Gastroesophageal sphincter (tissue), 4 donors: ENCODE results near the gene OR52E5. TPM values are rescaled to one million over a fixed set of nuclear protein-coding genes. Genes with fewer than 3 reads are reported as not detected.

Experiments
- ATAC-seq: fragments of 150-250 bp; one replicate; pipeline ENCODE4 v1.9.1; 2016; ENCODE audit warnings: mild to moderate bottlenecking, moderate library complexity
- H3K27ac ChIP-seq, 4 donors: fragments of 200-600 bp; sonication (generic) in 3 of 4; 1 replicate in 3 of 4; 2 replicates in 1 of 4; pipeline ENCODE4 v1.5.1; 2016 to 2019
- H3K27me3 ChIP-seq: fragments of 200-600 bp; sonication (generic); one replicate; pipeline ENCODE4 v1.5.1; 2019
- H3K36me3 ChIP-seq, 2 donors: fragments of 200-600 bp; sonication (generic); one replicate each; pipeline ENCODE4 v1.5.1; 2019; ENCODE audit warnings: control low read depth in 1 of 2
- H3K4me1 ChIP-seq, 3 donors: fragments of 200-600 bp; sonication (generic); 1 replicate in 2 of 3; 2 replicates in 1 of 3; pipeline ENCODE4 v1.5.1; 2016 to 2019; ENCODE audit warnings: control low read depth in 2 of 3
- H3K4me3 ChIP-seq, 2 donors: fragments of 200-600 bp; sonication (generic); one replicate each; pipeline ENCODE4 v1.5.1; 2019; ENCODE audit warnings: mild to moderate bottlenecking in 1 of 2, moderate library complexity in 1 of 2
- H3K9me3 ChIP-seq, 3 donors: fragments of 200-600 bp; sonication (generic); one replicate each; pipeline ENCODE4 v1.5.1; 2017 to 2019; ENCODE audit warnings: control low read depth in 2 of 3
- CTCF ChIP-seq, 4 experiments: fragments of 200-600 bp in 2 of 4; fragments of 450-650 bp in 2 of 4; sonication (generic) in 1 of 4; IDR thresholded peaks; one replicate each; pipeline ENCODE4 v1.5.1; 2017 to 2019; ENCODE audit warnings: antibody characterized with exemption in 4 of 4, mild to moderate bottlenecking in 2 of 4, moderate library complexity in 2 of 4
- EP300 ChIP-seq: sonication (generic); formaldehyde crosslinking; IDR thresholded peaks from one replicate; pipeline ENCODE4 v1.6.1; 2017; ENCODE audit warnings: antibody characterized with exemption, mild to moderate bottlenecking
- POLR2A ChIP-seq, 2 donors: fragments of 450-650 bp; IDR thresholded peaks; one replicate each; pipeline ENCODE4 v1.6.1; 2017; ENCODE audit warnings: antibody characterized with exemption in 2 of 2, mild to moderate bottlenecking in 2 of 2, moderate library complexity in 1 of 2
- POLR2AphosphoS5 ChIP-seq: sonication (generic); formaldehyde crosslinking; IDR thresholded peaks from one replicate; pipeline ENCODE4 v1.6.1; 2017; ENCODE audit warnings: antibody characterized with exemption
- WGBS, 2 donors: methylation state at CpG; one replicate each; pipeline ENCODE4 v1.1.5; 2018; ENCODE audit warnings: low coverage in 1 of 2; 5-methylcytosine and 5-hydroxymethylcytosine counted together
- total RNA-seq, 4 donors: library from RNA; depleted of rRNA; stranded (reverse); fragments of >200 nt; gene quantifications; one replicate each; pipeline ENCODE4 v1.1.0, GENCODE V29; 2016

The OR52E5 gene
- total RNA-seq, 4 donors from 2014 or later = not detected

GRCh38 chr11:5887661-5888060 is 5.3 kb upstream of the OR52E5 start:
- 60 to 64% methylated on average over 1 of the region's 1 CpG for WGBS, 2 donors
- no peak overlapping the region for H3K27ac ChIP-seq
- H3K9me3 ChIP-seq = no peaks in the 10 kb centered on the region
- H3K4me3 ChIP-seq = no peak overlapping the region
- no peaks in the 10 kb centered on the region for H3K36me3 ChIP-seq
- H3K4me1 ChIP-seq = no peaks in the 10 kb centered on the region
- no peak for TF ChIP-seq EP300
- no peak for TF ChIP-seq POLR2AphosphoS5
- no peak for TF ChIP-seq CTCF (IDR thresholded peaks at IDR 0.05)
- no peak for TF ChIP-seq POLR2A (IDR thresholded peaks at IDR 0.05)
- no peaks in the 10 kb centered on the region for H3K27me3 ChIP-seq
- ATAC-seq = no peak

DNA sequence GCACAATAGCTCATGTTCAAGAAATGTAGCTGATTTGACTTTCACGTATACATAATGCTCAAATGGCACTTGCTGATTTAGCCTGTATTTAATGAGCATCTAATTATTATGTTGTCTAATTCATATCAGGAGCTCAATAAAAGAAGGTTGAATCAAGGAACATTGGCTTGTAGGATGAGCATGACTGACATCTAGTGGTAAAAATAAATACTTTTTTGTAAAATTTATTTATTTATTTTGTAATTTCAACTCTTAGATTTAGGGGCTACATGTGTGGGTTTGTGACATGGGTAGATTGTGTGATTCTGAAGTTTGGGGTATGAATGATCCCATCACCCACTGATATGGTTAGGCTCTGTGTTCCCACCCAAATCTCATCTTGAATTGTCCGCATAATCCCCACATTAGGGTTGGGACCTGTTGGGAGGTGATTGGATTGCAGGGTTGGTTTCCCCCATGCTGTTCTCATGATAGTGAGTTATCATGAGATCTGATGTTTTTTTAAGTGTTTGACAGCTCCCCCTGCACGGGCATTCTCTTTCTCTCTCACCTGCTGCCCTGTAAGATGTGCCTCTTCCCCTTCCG is 1.7 kb upstream of the OR52E5 start:
- no peaks in the 10 kb centered on the region for H3K27me3 ChIP-seq
- H3K27ac ChIP-seq = no peak overlapping the region
- H3K4me3 ChIP-seq = no peak overlapping the region
- H3K4me1 ChIP-seq = no peaks in the 10 kb centered on the region
- H3K9me3 ChIP-seq = no peaks in the 10 kb centered on the region
- peak in 1 of 4 experiments; percentile 39 for TF ChIP-seq CTCF (IDR thresholded peaks at IDR 0.05)
- TF ChIP-seq EP300 = no peak
- H3K36me3 ChIP-seq = no peaks in the 10 kb centered on the region
- no peak for ATAC-seq
- 52% methylated on average over 3 to 4 of the region's 4 CpGs for WGBS, 2 donors

DNA sequence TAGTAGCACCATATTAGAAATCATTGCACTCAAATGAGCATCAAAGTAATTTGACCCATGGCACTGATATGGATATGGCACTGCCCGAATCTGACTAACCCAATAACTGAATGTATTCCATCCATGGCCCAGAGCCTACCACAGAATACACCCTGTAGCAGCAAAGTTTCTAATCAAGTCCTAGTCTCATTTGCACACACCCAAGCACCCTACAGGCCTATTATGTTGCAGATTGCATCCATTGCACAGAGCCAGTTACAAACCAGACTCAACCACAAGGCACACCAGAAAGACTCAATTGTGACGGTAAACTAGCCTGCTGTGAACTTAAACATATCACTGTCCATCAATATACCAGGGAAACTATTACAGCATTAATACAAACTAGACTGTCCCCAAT is 6.5 kb downstream of the OR52E5 start:
- H3K36me3 ChIP-seq = no peaks in the 10 kb centered on the region
- no peaks in the 10 kb centered on the region for H3K27me3 ChIP-seq
- no peaks in the 10 kb centered on the region for H3K4me1 ChIP-seq
- WGBS, 2 donors = 75 to 82% methylated on average over 2 of the region's 2 CpGs
- no peak for ATAC-seq
- H3K4me3 ChIP-seq = no peak overlapping the region
- no peaks in the 10 kb centered on the region for H3K9me3 ChIP-seq
- H3K27ac ChIP-seq = no peak overlapping the region
- TF ChIP-seq POLR2AphosphoS5 (no peak), CTCF (IDR thresholded peaks at IDR 0.05) (no peak), EP300 (no peak), POLR2A (IDR thresholded peaks at IDR 0.05) (no peak)

DNA sequence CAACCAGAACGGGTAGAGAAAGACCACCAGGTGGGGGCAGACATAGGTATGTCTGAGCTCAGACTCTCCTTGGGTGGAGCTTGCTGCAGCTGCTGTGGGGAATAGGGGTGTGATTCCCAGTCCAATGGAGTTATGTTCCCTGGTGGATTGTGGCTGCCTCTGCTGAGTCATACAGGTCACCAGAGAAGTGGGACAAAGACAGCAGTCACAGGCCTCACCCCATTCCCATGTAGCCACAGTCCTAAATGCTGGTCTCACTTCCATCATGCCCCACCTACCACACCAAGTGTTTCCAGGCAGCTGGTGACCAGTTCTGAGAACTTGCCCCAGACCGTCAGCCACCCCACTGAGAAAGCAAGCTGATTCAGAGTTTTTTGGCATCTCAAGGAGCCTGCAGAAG is 17.5 kb downstream of the OR52E5 start:
- H3K9me3 ChIP-seq = peaks cover 0 to 15% (median 0%) of the 10 kb centered on the region in 3 donors
- no peaks in the 10 kb centered on the region for H3K4me1 ChIP-seq
- H3K36me3 ChIP-seq = no peaks in the 10 kb centered on the region
- no peak for ATAC-seq
- WGBS, 2 donors = 67 to 80% methylated on average over 1 of the region's 2 CpGs
- no peaks in the 10 kb centered on the region for H3K27me3 ChIP-seq
- no peak overlapping the region for H3K4me3 ChIP-seq
- no peak overlapping the region for H3K27ac ChIP-seq
- TF ChIP-seq CTCF (IDR thresholded peaks at IDR 0.05) (no peak), POLR2A (IDR thresholded peaks at IDR 0.05) (no peak), POLR2AphosphoS5 (no peak), EP300 (no peak)

- 73% methylated on average over 2 of the region's 2 CpGs; no CpG with 5 or more reads in 1 of the 2 donors for WGBS, 2 donors
- no peak overlapping the region for H3K4me3 ChIP-seq
- H3K27ac ChIP-seq = no peak overlapping the region
- H3K36me3 ChIP-seq = no peaks in the 10 kb centered on the region
- no peaks in the 10 kb centered on the region for H3K27me3 ChIP-seq
- H3K9me3 ChIP-seq = peaks cover 0 to 34% (median 0%) of the 10 kb centered on the region in 3 donors
- H3K4me1 ChIP-seq = no peaks in the 10 kb centered on the region
- TF ChIP-seq POLR2A (IDR thresholded peaks at IDR 0.05) (no peak), POLR2AphosphoS5 (no peak)
- ATAC-seq = no peak
Observed at GRCh38 chr11:5922749-5923426, 29.9 kb downstream of the OR52E5 start.
